Activated CD4-positive, alpha-beta T cell treated with anti-CD3 and anti-CD28 coated beads, Interleukin-2, amount 50 U/mL, for 16 hours (primary cell): ENCODE results near the gene CACFD1.

Experiments
- DNase-seq: peaks from one replicate; pipeline ENCODE4 v3.0.0-alpha.2; 2020

The CACFD1 gene

GRCh38 chr9:133484671-133485437 lies 25.1 kb downstream of the CACFD1 start:
- no peak for DNase-seq

GRCh38 chr9:133485531-133486260 lies 25.9 kb downstream of the CACFD1 start:
- peak; percentile 16 for DNase-seq

- no peak for DNase-seq
Measured at GRCh38 chr9:133487331-133487725, 27.6 kb downstream of the CACFD1 start.

- no peak for DNase-seq
Measured at GRCh38 chr9:133488686-133489252, 29.0 kb downstream of the CACFD1 start.

- DNase-seq: no peak
Measured at GRCh38 chr9:133489253-133490190, 29.7 kb downstream of the CACFD1 start.

GRCh38 chr9:133490201-133490681 lies 30.5 kb downstream of the CACFD1 start:
- DNase-seq: no peak

- no peak for DNase-seq
Measured at GRCh38 chr9:133490865-133491655, 31.3 kb downstream of the CACFD1 start.

GRCh38 chr9:133491656-133491925 lies 31.8 kb downstream of the CACFD1 start:
- no peak for DNase-seq

- DNase-seq: no peak
Measured at GRCh38 chr9:133492061-133493021, 32.6 kb downstream of the CACFD1 start.

GRCh38 chr9:133493428-133493827 lies 33.6 kb downstream of the CACFD1 start:
- no peak for DNase-seq

GRCh38 chr9:133493845-133494540 lies 34.2 kb downstream of the CACFD1 start:
- DNase-seq: no peak

- DNase-seq: no peak
Measured at GRCh38 chr9:133494636-133495326, 35.0 kb downstream of the CACFD1 start.

GRCh38 chr9:133495327-133496293 lies 35.8 kb downstream of the CACFD1 start:
- no peak for DNase-seq

GRCh38 chr9:133496861-133497842 lies 37.4 kb downstream of the CACFD1 start:
- DNase-seq: no peak

GRCh38 chr9:133499132-133499891 lies 39.5 kb downstream of the CACFD1 start:
- no peak for DNase-seq

GRCh38 chr9:133499892-133500270 lies 40.1 kb downstream of the CACFD1 start:
- no peak for DNase-seq
